G401 (cell line): ENCODE data around the gene KIF26A. TPM values are rescaled to one million over a fixed set of nuclear protein-coding genes. Genes with fewer than 3 reads are reported as not detected.

Experiments used
- DNase-seq: peaks from one replicate; pipeline ENCODE4 v3.0.0-alpha.2; 2015; ENCODE audit warnings: low spot score
- in situ Hi-C: cut with HindIII; loops from 2 replicates; pipeline ENCODE4 v1.10.0; 2016; ENCODE audit warnings: low sequenced_read_pairs, mixed read lengths
- total RNA-seq: library from RNA; depleted of rRNA; stranded (reverse); fragments of >200 nt; shearing (Covaris generic); gene quantifications from 2 replicates; pipeline ENCODE4 v1.2.3, GENCODE V29; 2014

KIF26A gene
- total RNA-seq, 1 experiment from 2014 or later, result 19.8 TPM

GRCh38 chr14:104110491-104111209, 27.7 kb upstream of the KIF26A start:
- in situ Hi-C loops, result no loop called here
- no peak for DNase-seq

GRCh38 chr14:104111301-104112112, 26.9 kb upstream of the KIF26A start:
- no peak for DNase-seq
- in situ Hi-C loops, result no loop called here

- in situ Hi-C loops, result no loop called here
- DNase-seq, result no peak
Observed at GRCh38 chr14:104112113-104112505, 26.3 kb upstream of the KIF26A start.

- in situ Hi-C loops, result no loop called here
- no peak for DNase-seq
Observed at GRCh38 chr14:104112609-104113571, 25.5 kb upstream of the KIF26A start.

GRCh38 chr14:104113631-104114420, 24.6 kb upstream of the KIF26A start:
- in situ Hi-C loops, result no loop called here
- DNase-seq, result no peak

GRCh38 chr14:104114421-104115130, 23.8 kb upstream of the KIF26A start:
- in situ Hi-C loops, result no loop called here
- DNase-seq, result no peak

- in situ Hi-C loops, result no loop called here
Observed at GRCh38 chr14:104115131-104115600, 23.2 kb upstream of the KIF26A start.

GRCh38 chr14:104115691-104116287, 22.6 kb upstream of the KIF26A start:
- in situ Hi-C loops, result no loop called here
- DNase-seq, result no peak

More at GRCh38 chr14:104115131-104115600, 23.2 kb upstream of the KIF26A start:
- DNase-seq, result no peak

GRCh38 chr14:104116288-104116755, 22.1 kb upstream of the KIF26A start:
- no peak for DNase-seq
- in situ Hi-C loops, result no loop called here

GRCh38 chr14:104116756-104117340, 21.5 kb upstream of the KIF26A start:
- DNase-seq, result no peak
- in situ Hi-C loops, result no loop called here

GRCh38 chr14:104117341-104118005, 20.9 kb upstream of the KIF26A start:
- DNase-seq, result no peak
- in situ Hi-C loops, result no loop called here

- no peak for DNase-seq
- in situ Hi-C loops, result no loop called here
Observed at GRCh38 chr14:104118006-104118844, 20.2 kb upstream of the KIF26A start.

GRCh38 chr14:104119119-104119487, 19.3 kb upstream of the KIF26A start:
- DNase-seq, result no peak
- in situ Hi-C loops, result no loop called here

GRCh38 chr14:104119488-104120251, 18.7 kb upstream of the KIF26A start:
- in situ Hi-C loops, result no loop called here
- DNase-seq, result no peak

- DNase-seq, result no peak
- in situ Hi-C loops, result no loop called here
Observed at GRCh38 chr14:104120281-104120741, 18.1 kb upstream of the KIF26A start.
